Mucosa of gallbladder (tissue), 1 donor: ENCODE measurements around the gene S100A13. TPM values are rescaled to one million over a fixed set of nuclear protein-coding genes. Genes with fewer than 3 reads are reported as not detected.
"Not testable (repeated sequence)": the region's sequence is repeated elsewhere in the genome, so short reads cannot be mapped to it uniquely, and the experiment has no call there.

Experiments
- DNase-seq: peaks from one replicate; pipeline ENCODE4 v3.0.0-alpha.2; 2020; ENCODE audit warnings: low spot score
- total RNA-seq: library from RNA; stranded (reverse); gene quantifications from one replicate; pipeline ENCODE4 v1.2.1, GENCODE V29; 2021
- donor health status: DM: no; HTN: no; CAD: no.

Gene S100A13
- total RNA-seq, 1 donor from 2014 or later: 64.7 TPM

DNA sequence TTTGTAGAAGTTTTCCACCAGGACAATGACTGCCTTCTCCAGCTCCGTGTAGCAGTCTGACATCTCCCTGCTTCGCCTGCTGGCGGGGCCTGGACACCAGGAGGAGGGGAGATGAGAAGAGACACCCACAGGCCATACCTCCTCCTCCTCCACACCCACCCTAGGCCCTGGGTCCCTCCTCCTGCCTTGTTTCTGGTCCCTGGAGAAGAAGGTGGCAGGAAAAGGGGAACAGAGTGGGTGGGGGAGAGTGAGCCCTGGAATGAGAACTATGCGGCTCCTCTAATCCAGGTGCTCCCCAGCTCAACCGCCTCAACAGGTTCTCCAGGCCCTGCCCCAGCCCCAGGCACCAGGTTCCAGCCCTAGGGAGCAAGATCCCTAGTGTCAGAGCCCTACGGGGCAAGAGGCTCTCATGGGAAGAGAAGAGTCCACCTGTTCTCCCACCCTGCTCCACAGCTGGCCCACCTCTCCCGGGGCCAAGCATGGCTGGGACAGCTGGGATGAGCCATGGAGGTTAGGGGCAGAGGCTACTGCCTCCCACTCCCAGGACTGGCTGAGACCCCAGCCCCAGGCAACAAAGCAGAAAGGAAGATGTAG lies 19.1 kb downstream of the S100A13 start:
- DNase-seq: no peak

DNA sequence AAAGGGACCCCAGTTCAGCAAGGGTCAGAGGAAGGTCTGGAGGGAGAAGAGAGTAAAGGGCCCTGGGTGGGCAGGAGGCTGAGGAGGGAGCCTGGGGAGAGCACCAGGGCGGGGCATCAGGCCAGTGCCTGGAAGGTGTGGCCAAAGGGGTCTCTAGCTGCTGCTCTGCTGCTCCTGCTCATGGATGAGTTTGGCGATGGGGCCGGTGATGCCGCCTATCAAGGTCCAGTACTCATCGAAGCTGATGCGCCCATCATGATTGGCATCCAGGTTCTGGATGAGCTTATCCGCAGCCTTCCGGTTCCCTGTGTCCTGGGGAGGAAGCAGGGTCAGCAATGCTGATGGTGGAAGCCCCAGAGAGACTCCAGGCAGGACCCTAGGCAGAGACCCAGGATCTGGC lies 19.9 kb downstream of the S100A13 start:
- no peak for DNase-seq

DNA sequence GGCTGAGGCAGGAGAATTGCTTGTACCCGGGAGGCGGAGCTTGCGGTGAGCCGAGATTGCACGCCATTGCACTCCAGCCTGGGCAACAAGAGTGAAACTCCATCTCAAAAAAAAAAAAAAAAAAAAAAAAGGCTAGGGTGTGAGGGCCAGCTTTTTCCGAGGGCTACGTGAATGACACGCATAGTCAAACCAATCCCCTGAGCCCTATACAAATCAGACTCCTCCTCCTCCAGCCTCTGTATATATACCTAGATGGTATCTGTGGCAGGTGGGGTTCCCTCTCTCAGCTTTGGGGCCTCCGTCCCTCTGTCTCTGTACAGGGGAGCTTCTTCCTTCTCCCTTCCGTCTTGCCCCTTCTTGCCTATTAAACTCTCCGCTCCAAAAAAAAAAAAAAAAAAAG lies 21.1 kb downstream of the S100A13 start:
- no peak for DNase-seq

DNA sequence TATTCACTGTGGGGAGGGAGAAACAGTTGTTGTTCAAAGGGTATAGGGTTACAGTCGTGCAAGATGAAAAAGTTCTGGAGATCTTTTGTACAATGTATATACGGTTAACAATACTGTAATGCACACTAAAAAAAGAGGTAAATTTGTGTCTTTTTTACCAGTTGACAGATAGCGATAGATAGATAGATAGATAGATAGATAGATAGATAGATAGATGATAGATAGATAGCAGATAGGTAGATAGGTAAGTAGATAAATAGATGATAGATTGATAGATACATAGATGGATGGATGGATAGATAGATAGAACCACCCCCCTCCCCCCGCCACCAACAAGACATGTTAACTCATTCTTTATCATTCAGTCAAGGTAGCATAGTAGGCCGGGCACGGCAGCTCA lies 24.6 kb downstream of the S100A13 start:
- DNase-seq: no peak

DNA sequence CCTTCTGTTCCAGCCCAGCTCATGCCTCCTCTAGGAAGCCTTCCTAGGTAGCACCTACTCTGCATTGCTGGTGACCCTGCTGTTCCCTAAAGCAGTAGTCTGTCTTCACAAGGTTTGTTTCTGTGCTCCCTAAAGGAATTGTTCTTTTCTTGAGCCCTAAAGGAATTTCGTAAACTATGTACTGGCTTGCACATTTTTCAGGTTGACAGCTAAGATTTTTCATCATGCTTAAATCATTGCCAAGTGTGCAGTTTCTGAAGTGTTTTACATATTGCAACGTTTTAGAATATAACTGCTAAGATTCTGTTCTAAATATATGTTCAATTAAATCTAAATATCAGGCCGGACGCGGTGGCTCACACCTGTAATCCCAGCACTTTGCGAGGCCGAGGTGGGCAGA lies 27.5 kb downstream of the S100A13 start:
- DNase-seq: no peak

DNA sequence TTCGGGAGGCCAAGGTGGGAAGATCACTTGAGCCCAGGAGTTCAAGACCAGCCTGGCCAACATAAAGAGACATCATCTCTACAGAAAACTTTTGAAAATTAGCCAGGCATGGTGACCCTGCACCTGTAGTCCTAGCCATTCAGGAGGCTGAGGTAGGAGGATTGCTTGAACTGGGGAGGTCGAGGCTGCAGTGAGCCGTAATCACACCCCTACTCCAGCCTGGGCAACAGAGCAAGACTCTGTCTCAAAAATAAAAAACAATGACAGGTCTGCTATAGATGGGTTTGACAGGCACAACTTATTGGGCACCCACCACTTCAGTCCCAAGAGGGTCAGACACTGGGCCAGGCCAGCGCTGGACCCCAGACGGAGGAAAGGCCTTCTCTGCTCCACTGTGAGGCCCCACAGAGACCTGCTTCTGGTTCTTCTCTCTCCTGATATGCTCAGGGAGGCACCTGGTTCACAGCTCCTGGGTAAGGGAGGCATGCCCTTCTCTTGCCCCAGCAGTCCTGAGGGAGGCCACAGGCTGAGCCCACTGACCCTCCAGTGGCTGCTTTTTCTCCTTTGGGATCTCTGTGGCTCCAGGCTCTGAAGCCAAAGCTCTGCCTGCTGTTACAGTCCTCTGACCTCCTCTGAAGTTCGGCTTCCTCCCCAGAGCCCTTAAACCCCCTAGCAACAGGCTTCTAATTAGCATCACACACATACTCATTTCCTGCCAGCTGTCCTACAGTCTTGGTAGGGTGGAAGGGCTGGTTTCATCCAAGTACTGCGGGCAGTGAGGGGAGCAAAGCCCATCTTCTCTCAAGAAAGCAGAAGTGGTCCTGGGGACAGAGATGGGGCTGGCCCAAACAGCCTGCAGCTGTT lies 28.8 kb downstream of the S100A13 start:
- DNase-seq: no peak

DNA sequence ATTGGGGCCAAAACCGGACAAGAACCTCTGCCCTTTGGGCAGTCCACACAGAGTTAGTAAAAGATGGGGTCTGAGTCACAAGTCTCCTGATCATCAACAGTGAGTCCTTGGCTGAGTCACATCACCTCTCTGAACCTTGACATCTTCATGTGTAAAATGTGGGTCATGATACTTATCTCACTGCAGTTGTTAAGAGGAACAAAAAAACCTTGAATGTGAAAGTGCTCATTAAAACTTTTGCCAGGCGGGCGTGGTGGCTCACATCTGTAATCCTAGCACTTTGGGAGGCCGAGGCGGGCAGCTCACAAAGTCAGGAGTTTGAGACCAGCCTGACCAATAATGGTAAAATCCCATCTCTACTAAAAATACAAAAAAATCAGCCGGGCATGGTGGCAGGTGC lies 30.1 kb downstream of the S100A13 start:
- DNase-seq: no peak

DNA sequence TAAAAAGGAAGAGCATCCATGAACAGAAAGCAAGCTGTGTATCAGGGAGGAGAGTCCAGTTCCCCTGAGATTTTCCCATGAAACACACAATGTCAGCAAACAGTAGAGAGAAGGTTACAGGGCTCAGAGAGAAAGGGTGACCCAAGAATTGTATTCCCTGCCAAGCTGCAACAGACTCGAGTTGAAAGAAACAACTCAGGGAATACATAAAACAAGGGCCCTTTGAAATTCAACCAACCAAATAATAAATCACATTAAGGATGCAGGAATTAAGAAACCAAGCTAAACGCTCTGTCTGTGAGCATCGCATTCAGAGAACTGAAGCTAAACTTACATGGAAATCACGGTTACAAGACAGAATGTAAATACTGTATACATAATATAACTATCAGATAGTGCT lies 34.6 kb downstream of the S100A13 start:
- DNase-seq: no peak

DNA sequence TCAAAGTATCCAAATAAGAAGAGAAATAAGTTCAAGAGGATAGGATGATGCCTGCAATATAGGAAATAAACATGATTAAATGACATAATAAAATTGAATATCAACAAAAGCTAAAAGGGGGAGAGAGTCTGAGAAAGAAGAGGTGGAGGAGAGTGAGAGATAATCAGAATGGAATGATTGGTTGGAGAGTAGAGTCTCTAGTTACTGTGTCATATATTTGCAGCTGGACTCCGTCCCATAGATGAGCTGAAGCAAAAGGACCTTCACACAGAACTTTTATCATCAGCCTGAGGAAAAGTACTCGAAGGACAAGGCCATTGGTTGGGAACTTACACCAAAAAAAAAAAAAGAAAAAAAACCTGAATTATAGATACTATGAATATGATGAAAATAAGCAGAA lies 38.8 kb downstream of the S100A13 start:
- no peak for DNase-seq

DNA sequence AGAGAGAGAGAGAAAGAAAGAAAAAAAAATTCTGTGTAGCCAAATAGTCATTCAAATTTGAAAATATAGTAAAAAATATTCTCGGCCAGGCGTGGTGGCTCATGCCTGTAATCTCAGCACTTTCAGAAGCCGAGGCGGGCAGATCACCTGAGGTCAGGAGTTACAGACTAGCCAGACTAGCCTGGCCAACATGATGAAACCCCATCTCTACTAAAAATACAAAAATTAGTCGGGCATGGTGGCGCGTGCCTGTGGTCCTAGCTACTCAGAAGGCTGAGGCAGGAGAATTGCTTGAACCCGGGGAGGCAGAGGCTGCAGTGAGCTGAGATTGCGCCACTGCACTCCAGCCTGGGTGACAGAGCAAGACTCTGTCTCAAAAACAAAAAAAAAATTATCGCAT lies 39.3 kb downstream of the S100A13 start:
- not testable (repeated sequence) for DNase-seq

DNA sequence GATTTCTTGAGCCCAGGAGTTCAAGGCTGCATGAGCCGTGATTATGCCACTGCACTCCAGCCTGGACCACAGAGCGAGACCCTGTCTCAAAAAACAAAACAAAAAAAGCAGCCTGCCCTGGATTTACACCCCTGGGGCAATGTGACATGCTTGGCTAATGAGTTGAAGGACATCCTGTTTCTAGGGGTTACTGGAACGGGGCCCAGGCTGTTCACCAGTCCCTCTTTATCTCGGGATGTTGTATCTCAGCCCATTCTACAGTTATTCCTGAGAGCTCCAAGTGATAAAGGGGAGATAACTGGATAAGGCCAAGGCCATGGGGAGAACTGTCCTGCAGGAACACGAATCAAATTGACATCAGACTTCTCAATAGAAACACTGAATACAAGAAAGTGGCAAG lies 40.0 kb downstream of the S100A13 start:
- DNase-seq: no peak

DNA sequence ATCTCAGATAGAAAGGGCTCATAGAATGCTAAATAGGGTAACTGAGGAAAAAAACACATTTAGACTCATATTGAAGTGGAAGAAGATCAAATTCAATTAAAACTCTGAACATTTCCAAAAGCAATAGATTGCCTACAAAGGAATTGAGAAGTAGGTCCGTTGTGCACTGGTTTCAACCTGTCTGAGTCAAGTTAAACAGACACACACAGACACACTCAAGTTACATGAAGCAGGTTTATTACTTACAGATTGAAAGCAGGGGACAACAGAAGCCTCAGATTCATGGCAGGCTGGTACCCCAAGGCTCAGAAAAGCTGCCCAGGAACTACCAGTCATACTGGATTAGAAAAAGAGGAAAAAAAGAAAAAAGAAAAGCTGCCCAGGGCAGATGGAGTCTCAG lies 41.0 kb downstream of the S100A13 start:
- no peak for DNase-seq

DNA sequence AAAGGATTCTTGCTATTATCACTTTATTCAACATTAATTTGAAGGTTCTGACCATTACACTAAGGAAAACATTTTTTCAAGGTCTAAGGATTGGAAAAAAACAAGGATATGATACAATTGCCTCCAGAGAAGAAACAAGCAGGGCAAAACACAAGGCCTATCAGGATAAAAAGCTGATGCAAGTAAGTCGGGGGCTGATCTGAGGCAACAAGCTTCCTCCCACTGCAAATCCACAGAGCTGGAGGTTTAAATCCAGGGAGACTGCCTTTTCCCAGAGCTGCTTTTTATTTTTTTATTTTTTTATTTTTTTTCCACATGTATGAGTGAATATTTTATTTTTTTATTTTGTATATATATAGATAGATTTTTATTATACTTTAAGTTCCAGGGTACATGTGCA lies 42.3 kb downstream of the S100A13 start:
- no peak for DNase-seq

DNA sequence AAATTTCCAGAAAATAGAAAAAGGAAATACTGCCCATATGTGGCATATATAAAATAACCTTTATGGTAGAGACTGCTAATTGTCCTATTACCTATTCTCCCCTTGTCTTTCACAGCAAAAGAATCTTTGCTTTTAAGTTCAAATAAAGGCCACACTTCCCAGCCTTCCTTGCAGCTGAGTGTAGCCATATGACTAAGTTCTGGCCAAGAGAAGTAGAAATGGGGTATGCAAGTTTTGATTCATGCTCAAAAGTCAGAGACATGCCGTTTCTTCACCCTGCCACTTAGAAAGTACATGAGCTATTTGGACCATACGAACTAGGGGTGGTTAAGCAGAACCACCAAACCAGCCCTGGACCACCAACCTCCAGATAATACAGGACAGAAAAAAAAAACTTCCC lies 43.3 kb downstream of the S100A13 start:
- DNase-seq: no peak

DNA sequence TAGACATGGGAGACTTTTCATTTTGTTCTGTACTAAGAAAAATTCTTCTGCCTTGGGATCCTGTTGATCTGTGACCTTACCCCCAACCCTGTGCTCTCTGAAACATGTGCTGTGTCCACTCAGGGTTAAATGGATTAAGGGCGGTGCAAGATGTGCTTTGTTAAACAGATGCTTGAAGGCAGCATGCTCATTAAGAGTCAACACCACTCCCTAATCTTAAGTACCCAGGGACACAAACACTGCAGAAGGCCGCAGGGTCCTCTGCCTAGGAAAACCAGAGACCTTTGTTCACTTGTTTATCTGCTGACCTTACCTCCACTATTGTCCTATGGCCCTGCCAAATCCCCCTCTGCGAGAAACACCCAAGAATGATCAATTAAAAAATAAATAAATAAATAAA lies 43.8 kb downstream of the S100A13 start:
- not testable (repeated sequence) for DNase-seq

DNA sequence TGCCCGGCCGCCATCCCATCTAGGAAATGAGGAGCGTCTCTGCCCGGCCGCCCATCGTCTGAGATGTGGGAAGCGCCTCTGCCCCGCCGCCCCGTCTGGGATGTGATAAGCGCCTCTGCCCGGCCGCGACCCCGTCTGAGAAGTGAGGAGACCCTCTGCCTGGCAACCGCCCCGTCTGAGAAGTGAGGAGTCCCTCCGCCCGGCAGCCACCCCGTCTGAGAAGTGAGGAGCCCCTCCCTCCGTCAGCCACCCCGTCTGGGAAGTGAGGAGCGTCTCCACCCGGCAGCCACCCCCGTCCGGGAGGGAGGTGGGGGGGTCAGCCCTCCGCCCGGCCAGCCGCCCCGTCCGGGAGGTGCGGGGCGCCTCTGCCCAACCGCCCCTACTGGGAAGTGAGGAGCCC lies 44.5 kb downstream of the S100A13 start:
- not testable (repeated sequence) for DNase-seq

DNA sequence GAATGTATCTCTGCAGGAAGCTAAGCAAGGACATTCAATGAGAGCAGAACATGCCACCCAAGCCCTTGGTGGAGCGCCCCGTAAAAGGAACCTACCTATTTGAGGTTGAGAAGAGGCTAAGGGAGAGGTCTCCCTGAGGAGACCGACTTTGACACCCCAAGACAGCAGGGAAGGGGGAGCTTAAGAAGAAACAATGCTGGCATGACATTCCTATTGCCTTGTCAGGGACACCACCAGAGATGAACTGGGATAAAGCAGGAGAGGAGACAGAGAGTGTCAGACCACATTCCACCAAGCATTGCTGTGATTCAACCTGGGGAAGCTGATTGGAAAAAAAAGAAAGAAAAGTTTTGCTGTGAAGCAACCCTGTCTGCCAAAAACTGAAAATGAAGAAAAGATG lies 48.4 kb downstream of the S100A13 start:
- no peak for DNase-seq

DNA sequence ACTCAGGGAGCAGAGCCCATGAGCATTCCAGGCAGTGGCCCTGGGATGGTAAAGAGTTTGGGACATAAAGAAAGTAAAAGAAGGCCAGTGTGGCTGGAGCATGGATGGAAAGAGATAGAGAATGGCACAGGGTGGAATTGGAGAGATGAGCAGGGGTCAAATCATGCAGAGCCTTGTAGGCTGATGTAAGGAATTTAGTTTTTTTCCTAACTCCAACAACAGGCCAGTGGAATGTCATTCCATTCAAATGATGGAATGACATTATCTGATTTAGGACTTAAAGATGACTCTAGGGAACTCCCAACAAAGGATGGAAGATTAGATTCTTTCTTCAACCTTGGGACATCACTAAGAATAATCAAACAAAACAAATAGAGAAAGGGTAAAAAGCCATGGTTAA lies 48.8 kb downstream of the S100A13 start:
- DNase-seq: no peak

DNA sequence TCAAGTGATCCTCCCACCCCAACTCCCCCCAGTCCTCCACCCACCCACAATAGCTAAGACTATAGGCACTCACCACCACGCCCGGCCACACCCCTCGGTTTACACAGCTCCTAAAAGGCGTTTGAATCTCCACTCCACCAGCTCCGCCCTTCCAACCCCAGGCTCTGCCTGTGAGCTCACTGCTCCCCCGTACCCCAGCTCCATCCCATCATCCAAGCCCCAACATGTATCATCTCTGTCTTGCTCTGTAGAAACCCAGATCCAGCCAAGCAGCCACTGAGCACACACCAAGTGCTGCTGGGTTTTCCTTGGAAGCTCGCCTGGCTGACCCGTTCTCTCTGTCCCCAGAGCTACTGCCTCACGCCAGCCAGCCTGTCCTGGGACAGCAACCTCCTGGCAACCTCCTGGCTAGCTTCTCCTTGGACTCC lies 49.7 kb downstream of the S100A13 start:
- no peak for DNase-seq

DNA sequence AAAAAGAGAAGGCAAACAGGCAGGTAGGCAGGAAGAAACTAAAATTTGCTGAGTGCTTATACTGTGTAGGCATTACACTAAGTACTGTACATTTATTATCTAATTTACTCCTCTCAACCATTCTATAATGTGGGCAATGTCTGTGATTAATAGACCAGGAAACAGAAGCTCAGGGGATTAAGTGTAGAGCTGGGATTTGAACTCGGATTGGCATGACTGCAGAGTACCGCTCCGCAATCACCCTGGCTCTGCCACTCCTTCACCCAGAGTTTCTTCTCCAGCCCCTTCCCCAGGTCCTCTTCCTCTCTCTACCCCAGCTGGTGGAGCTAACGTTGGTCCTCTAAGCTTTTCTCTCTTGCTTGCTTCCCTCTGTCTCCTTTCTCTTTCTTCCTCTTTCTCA lies 50.2 kb downstream of the S100A13 start:
- no peak for DNase-seq

DNA sequence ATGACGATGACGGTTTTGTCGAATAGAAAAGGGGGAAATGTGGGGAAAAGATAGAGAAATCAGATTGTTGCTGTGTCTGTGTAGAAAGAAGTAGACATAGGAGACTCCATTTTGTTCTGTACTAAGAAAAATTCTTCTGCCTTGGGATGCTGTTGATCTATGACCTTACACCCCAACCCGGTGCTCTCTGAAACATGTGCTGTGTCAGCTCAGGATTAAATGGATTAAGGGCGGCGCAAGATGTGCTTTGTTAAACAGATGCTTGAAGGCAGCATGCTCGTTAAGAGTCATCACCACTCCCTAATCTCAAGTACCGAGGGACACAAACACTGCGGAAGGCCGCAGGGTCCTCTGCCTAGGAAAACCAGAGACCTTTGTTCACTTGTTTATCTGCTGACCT lies 51.8 kb downstream of the S100A13 start:
- not testable (repeated sequence) for DNase-seq

DNA sequence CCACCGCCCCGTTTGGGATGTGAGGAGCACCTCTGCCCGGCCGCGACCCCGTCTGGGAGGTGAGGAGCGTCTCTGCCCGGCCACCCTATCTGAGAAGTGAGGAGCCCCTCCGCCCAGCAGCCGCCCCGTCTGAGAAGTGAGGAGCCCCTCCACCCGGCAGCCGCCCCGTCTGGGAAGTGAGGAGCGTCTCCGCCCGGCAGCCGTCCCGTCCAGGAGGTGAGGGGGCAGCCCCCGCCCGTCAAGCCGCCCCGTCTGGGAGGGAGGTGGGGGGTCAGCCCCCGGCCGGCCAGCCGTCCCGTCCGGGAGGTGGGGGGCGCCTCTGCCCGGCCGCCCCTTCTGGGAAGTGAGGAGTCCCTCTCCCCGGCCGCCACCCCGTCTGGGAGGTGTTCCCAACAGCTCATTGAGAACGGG lies 52.2 kb downstream of the S100A13 start:
- DNase-seq: not testable (repeated sequence)

DNA sequence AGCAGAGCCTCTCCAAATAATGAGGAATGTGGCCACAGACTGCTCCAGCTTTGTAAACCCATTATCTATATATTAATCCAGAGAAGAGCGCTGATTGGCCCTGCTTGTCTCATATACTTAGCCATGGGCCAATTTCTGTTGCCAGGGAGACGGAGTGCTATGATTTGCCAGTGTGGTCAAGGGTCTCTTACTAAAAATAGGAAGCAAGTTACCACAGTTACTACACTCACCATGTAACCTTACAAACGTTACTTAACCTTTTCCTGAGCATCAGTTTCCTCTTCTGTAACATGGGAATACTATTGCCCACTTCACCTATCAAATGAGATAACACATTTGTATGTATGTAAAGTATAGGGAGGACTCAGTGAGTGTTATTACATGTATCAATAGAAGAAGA lies 54.0 kb downstream of the S100A13 start:
- no peak for DNase-seq
